HepG2 (cell line): Measurements from ENCODE around the gene NUDT7. TPM values are rescaled to one million over a fixed set of nuclear protein-coding genes. Genes with fewer than 3 reads are reported as not detected.
A peak's percentile ranks its signal among the peaks of the same experiment; 100 is the strongest.

Source experiments
- BCL6 ChIP-seq: IDR thresholded peaks from 2 replicates; pipeline ENCODE4 v1.6.1; 2016; ENCODE audit warnings: missing genetic modification reagents, missing compliant biosample characterization
- CREM ChIP-seq, 2 experiments: sonication (generic) in 1 of 2; formaldehyde crosslinking in 1 of 2; IDR thresholded peaks; 2 replicates each; pipeline versions ENCODE4 v1.4.0 to v1.6.1; 2016 to 2020; ENCODE audit warnings: antibody characterized with exemption in 1 of 2, mild to moderate bottlenecking in 1 of 2, missing genetic modification reagents in 1 of 2
- FOXJ3 ChIP-seq: sonication (generic); formaldehyde crosslinking; IDR thresholded peaks from 2 replicates; pipeline ENCODE4 v1.4.0; 2020; ENCODE audit warnings: missing genetic modification reagents, mild to moderate bottlenecking, borderline replicate concordance
- GATAD2A ChIP-seq: IDR thresholded peaks from 2 replicates; pipeline ENCODE4 v1.6.1; 2016
- HDAC2 ChIP-seq: sonication (generic); formaldehyde crosslinking; IDR thresholded peaks from 2 replicates; pipeline ENCODE4 v1.4.0; 2020; ENCODE audit warnings: missing genetic modification reagents
- KLF9 ChIP-seq: IDR thresholded peaks from 2 replicates; pipeline ENCODE4 v1.6.1; 2016; ENCODE audit warnings: low read depth
- LCORL ChIP-seq, 2 experiments: fragments of 450-650 bp in 1 of 2; sonication (generic) in 1 of 2; formaldehyde crosslinking in 1 of 2; IDR thresholded peaks; 2 replicates each; pipeline versions ENCODE4 v1.5.0 to v1.6.1; 2017 to 2020; ENCODE audit warnings: antibody characterized with exemption in 1 of 2, missing genetic modification reagents in 1 of 2
- MNT ChIP-seq: fragments of 450-650 bp; IDR thresholded peaks from 2 replicates; pipeline ENCODE4 v1.6.1; 2016
- NCOA2 ChIP-seq: sonication (generic); formaldehyde crosslinking; IDR thresholded peaks from 2 replicates; pipeline ENCODE4 v1.8.0; 2022; ENCODE audit warnings: inconsistent platforms
- NR2C2 ChIP-seq: sonication (generic); formaldehyde crosslinking; IDR thresholded peaks from 2 replicates; pipeline ENCODE4 v1.4.0; 2020; ENCODE audit warnings: missing genetic modification reagents, mild to moderate bottlenecking, moderate library complexity, borderline replicate concordance
- NR2F6 ChIP-seq, 2 experiments: IDR thresholded peaks; 2 replicates each; pipeline ENCODE4 v1.6.1; 2016; ENCODE audit warnings: antibody characterized with exemption in 1 of 2, mild to moderate bottlenecking in 1 of 2
- PITX1 ChIP-seq: sonication (generic); formaldehyde crosslinking; IDR thresholded peaks from 2 replicates; pipeline ENCODE4 v1.5.1; 2020; ENCODE audit warnings: mild to moderate bottlenecking, missing genetic modification reagents
- PRDM15 ChIP-seq: sonication (generic); formaldehyde crosslinking; IDR thresholded peaks from 2 replicates; pipeline ENCODE4 v1.4.0; 2020; ENCODE audit warnings: missing genetic modification reagents
- PREB ChIP-seq: sonication (generic); formaldehyde crosslinking; IDR thresholded peaks from 2 replicates; pipeline ENCODE4 v1.4.0; 2020; ENCODE audit warnings: missing genetic modification reagents
- RBM22 ChIP-seq: fragments of 200-400 bp; formaldehyde crosslinking; optimal IDR thresholded peaks from 2 replicates; pipeline ENCODE3; 2017; ENCODE audit warnings: mild to moderate bottlenecking, low read length, moderate library complexity
- SAP130 ChIP-seq: IDR thresholded peaks from 2 replicates; pipeline ENCODE4 v1.6.1; 2016; ENCODE audit warnings: low read depth
- SOX5 ChIP-seq: IDR thresholded peaks from 2 replicates; pipeline ENCODE4 v1.6.1; 2016; ENCODE audit warnings: borderline replicate concordance
- TOE1 ChIP-seq: sonication (generic); formaldehyde crosslinking; IDR thresholded peaks from 2 replicates; pipeline ENCODE4 v1.4.0; 2020; ENCODE audit warnings: mild to moderate bottlenecking, missing genetic modification reagents
- U2AF1 ChIP-seq: fragments of 200-400 bp; formaldehyde crosslinking; optimal IDR thresholded peaks from 2 replicates; pipeline ENCODE3; 2017; ENCODE audit warnings: mild to moderate bottlenecking, low read depth, low read length
- ZFP41 ChIP-seq: sonication (generic); formaldehyde crosslinking; IDR thresholded peaks from 2 replicates; pipeline ENCODE4 v1.4.0; 2020; ENCODE audit warnings: mild to moderate bottlenecking, missing genetic modification reagents, borderline replicate concordance
- ZNF264 ChIP-seq: sonication (generic); formaldehyde crosslinking; IDR thresholded peaks from 2 replicates; pipeline ENCODE4 v1.4.0; 2020; ENCODE audit warnings: missing genetic modification reagents
- ZNF281 ChIP-seq: sonication (generic); formaldehyde crosslinking; IDR thresholded peaks from 2 replicates; pipeline ENCODE4 v1.4.0; 2020; ENCODE audit warnings: missing genetic modification reagents, borderline replicate concordance
- ZSCAN29 ChIP-seq: sonication (generic); formaldehyde crosslinking; conservative IDR thresholded peaks from 2 replicates; pipeline ENCODE4 v1.4.0; 2020; ENCODE audit warnings: mild to moderate bottlenecking, missing genetic modification reagents
- polyA plus RNA-seq, 8 experiments: library from polyadenylated mRNA; depleted of rRNA in 3 of 8; stranded (reverse) in 7 of 8; unstranded in 1 of 8; fragments of >200 nt; fragmentation: Illumina TruSeq in 4 of 8; extraction: Trizol in 4 of 8; gene quantifications; 2 replicates each; pipeline versions ENCODE4 v1.2.1 to v1.2.3, GENCODE V29; 2011 to 2016; ENCODE audit warnings: low read depth in 4 of 8, missing spikeins in 1 of 8, mixed read lengths in 1 of 8; ENCODE audit not compliant: insufficient read depth in 1 of 8
- total RNA-seq, 5 experiments: library from RNA; depleted of rRNA; stranded (reverse); fragments of >200 nt; fragmentation: Illumina TruSeq; extraction: Trizol; gene quantifications; 2 replicates each; pipeline ENCODE4 v1.2.3, GENCODE V29; 2016; ENCODE audit warnings: low read depth in 1 of 5

NUDT7 gene
- total and polyA plus RNA-seq, 2 of the 13 experiments (the other 11 are each of a cell fraction or from before 2014, with no cell fraction given): 14.3 to 23.9 TPM

- TF ChIP-seq PRDM15 (no peak), GATAD2A (CRISPR knock-in tag) (no peak), FOXJ3 (CRISPR knock-in tag) (no peak), ZFP41 (no peak), SOX5 (peak; percentile 54; the same call in 1 of the 2 replicates), CREM (IDR thresholded peaks at IDR 0.05) (peak; percentile 34; the same call in 1 of the 2 replicates), CREM (CRISPR knock-in tag; IDR thresholded peaks at IDR 0.05) (no peak), PITX1 (CRISPR knock-in tag) (0 out of 2 replicates have a peak, but pooled peaks have one; percentile 28), TOE1 (CRISPR knock-in tag) (no peak), RBM22 (no peak), U2AF1 (no peak), NR2F6 (IDR thresholded peaks at IDR 0.05) (peak; percentile 22; the same call in 1 of the 2 replicates), NR2F6 (CRISPR knock-in tag; IDR thresholded peaks at IDR 0.05) (no peak), PREB (CRISPR knock-in tag) (no peak), ZNF264 (CRISPR knock-in tag) (no peak), LCORL (IDR thresholded peaks at IDR 0.05) (no peak), LCORL (CRISPR knock-in tag; IDR thresholded peaks at IDR 0.05) (no peak), NCOA2 (CRISPR knock-in tag) (0 out of 2 replicates have a peak, but pooled peaks have one; percentile 46), ZSCAN29 (CRISPR knock-in tag) (no peak), SAP130 (CRISPR knock-in tag) (no peak), MNT (no peak), NR2C2 (CRISPR knock-in tag) (no peak), KLF9 (CRISPR knock-in tag) (no peak), BCL6 (CRISPR knock-in tag) (peak; percentile 30; the same call in 1 of the 2 replicates), HDAC2 (CRISPR knock-in tag) (no peak), ZNF281 (CRISPR knock-in tag) (no peak)
These were observed 39.9 kb downstream of the NUDT7 start (continued) for GRCh38 chr16:77762262-77762661.
